ENCODE results near the gene KANSL2. TPM values are rescaled to one million over a fixed set of nuclear protein-coding genes. Genes with fewer than 3 reads are reported as not detected.

The KANSL2 gene
- total RNA-seq, 1 donor from 2014 or later, result 86.2 TPM

DNA sequence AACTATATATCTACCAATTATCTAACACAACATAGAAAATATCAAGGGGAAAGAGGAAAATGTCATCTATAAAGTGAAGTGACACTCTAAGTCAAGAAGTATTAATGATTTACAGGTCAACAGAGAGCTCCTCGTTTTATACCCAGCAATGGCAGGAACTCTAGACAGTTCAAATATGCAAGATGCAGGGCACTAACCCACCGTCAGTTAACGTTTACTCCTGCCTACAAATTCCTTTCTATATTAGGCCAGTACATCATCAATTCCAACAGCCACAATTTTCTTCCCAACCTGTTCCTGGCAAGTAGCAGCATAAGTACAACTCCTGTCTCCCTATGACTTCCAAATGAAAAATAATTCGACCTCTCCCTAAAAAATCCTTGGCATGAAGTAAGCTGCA, 9.0 kb upstream of the KANSL2 start:
- Histone ChIP-seq H3K27ac (no peak overlapping the region), H3K4me3 (no peak overlapping the region), H3K27me3 (no peaks in the 10 kb centered on the region), H3K9me3 (no peaks in the 10 kb centered on the region), H3K36me3 (peaks cover 0 to 41% of the 10 kb centered on the region in 2 donors), H3K4me1 (no peaks in the 10 kb centered on the region)
- no peak for DNase-seq (ENCODE audit: extremely low spot score in 2 of 2)
- TF ChIP-seq CTCF (IDR thresholded peaks at IDR 0.05), result no peak
- no peak for TF ChIP-seq POLR2AphosphoS5 (IDR thresholded peaks at IDR 0.05; ENCODE audit: insufficient read depth in 1 of 2, low read depth in 1 of 2)
- no peak for TF ChIP-seq POLR2A (IDR thresholded peaks at IDR 0.05)
- intact Hi-C loops (cut with DNase I), result no loop called here

DNA sequence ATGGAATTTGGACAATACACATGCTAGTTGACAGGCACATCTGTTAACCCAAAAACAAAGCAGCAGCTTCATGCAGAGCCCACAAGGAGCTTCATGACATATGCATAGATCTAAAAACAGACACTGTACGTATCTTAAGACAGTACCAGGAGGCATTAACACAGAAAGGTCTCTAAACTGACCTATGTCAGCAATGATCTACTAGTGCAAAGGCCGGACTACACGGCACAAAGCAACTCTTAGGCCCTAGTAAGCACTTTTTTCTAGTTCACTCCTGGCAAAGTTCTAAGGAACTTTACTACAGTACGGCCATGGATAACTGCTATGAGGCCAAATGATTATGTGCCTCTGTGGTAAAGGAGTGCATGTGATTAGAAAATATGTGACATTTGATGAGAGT, 8.4 kb upstream of the KANSL2 start:
- no peaks in the 10 kb centered on the region for H3K4me1 ChIP-seq
- no peaks in the 10 kb centered on the region for H3K27me3 ChIP-seq
- TF ChIP-seq POLR2AphosphoS5 (IDR thresholded peaks at IDR 0.05; ENCODE audit: insufficient read depth in 1 of 2, low read depth in 1 of 2), result no peak
- TF ChIP-seq POLR2A (IDR thresholded peaks at IDR 0.05), result no peak
- no peak for TF ChIP-seq CTCF (IDR thresholded peaks at IDR 0.05)
- no peak overlapping the region for H3K27ac ChIP-seq
- no peak overlapping the region for H3K4me3 ChIP-seq
- no peaks in the 10 kb centered on the region for H3K9me3 ChIP-seq
- H3K36me3 ChIP-seq, result peaks cover 0 to 36% of the 10 kb centered on the region in 2 donors
- intact Hi-C loops (cut with DNase I), result no loop called here
- no peak for DNase-seq (ENCODE audit: extremely low spot score in 2 of 2)

GRCh38 chr12:48688836-48689235, 6.8 kb upstream of the KANSL2 start:
- intact Hi-C loops (cut with DNase I), result no loop called here
- no peaks in the 10 kb centered on the region for H3K9me3 ChIP-seq
- H3K4me1 ChIP-seq, result no peaks in the 10 kb centered on the region
- no peak for DNase-seq (ENCODE audit: extremely low spot score in 2 of 2)
- H3K36me3 ChIP-seq, result peaks cover 0 to 21% of the 10 kb centered on the region in 2 donors
- H3K27me3 ChIP-seq, result no peaks in the 10 kb centered on the region
- no peak overlapping the region for H3K4me3 ChIP-seq
- H3K27ac ChIP-seq, result no peak overlapping the region
- TF ChIP-seq CTCF (IDR thresholded peaks at IDR 0.05) (no peak), POLR2AphosphoS5 (IDR thresholded peaks at IDR 0.05; ENCODE audit: insufficient read depth in 1 of 2, low read depth in 1 of 2) (no peak), POLR2A (IDR thresholded peaks at IDR 0.05) (no peak)

- Histone ChIP-seq H3K4me3 (no peak overlapping the region), H3K27ac (no peak overlapping the region), H3K4me1 (peaks cover 5% of the 10 kb centered on the region), H3K27me3 (no peaks in the 10 kb centered on the region), H3K36me3 (peaks cover 0 to 8% of the 10 kb centered on the region in 2 donors), H3K9me3 (no peaks in the 10 kb centered on the region)
- intact Hi-C loops (cut with DNase I), result no loop called here
- TF ChIP-seq POLR2AphosphoS5 (IDR thresholded peaks at IDR 0.05; ENCODE audit: insufficient read depth in 1 of 2, low read depth in 1 of 2), result no peak
- TF ChIP-seq POLR2A (IDR thresholded peaks at IDR 0.05), result no peak
- no peak for TF ChIP-seq CTCF (IDR thresholded peaks at IDR 0.05)
- no peak for DNase-seq (ENCODE audit: extremely low spot score in 2 of 2)
These were observed 5.6 kb upstream of the KANSL2 start for GRCh38 chr12:48687592-48687991.

DNA sequence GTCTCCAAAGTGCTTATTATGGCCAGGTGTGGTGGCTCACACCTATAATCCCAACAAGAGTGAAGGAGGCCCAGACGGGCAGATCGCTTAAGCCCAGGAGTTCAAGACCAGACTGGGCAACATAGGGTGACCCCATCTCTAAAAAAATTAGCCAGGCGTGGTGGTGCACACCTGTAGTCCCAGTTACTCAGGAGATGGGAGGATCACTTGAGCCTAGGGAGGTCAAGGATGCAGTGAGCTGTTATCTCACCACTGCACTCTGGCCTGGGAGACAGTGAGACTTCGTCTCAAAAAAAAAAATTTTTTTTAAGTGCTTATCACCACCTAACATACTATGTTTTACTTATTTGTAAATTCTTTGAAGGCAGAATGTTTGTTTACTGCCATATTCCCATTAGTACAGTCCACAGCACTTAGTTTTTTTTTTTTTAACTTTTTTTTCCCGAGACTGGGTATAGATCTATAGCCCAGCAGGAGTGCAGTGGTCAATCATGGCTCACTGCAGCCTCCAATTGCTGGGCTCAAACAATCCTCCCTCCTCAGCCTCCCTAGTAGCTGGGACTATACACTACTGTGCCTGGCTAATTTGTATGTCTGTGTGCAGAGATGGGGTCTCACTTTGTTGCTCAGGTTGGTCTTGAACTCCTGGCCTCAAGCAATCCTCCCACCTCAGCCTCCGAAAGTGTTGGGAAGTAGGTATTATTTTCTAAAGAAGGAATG, 4.7 kb upstream of the KANSL2 start:
- Histone ChIP-seq H3K9me3 (no peaks in the 10 kb centered on the region), H3K27me3 (no peaks in the 10 kb centered on the region), H3K4me3 (no peak overlapping the region), H3K36me3 (peaks cover 0 to under 1% of the 10 kb centered on the region in 2 donors), H3K27ac (no peak overlapping the region), H3K4me1 (peaks cover 7% of the 10 kb centered on the region)
- no peak for DNase-seq (ENCODE audit: extremely low spot score in 2 of 2)
- TF ChIP-seq CTCF (IDR thresholded peaks at IDR 0.05) (no peak), POLR2A (IDR thresholded peaks at IDR 0.05) (no peak), POLR2AphosphoS5 (IDR thresholded peaks at IDR 0.05; ENCODE audit: insufficient read depth in 1 of 2, low read depth in 1 of 2) (no peak)
- intact Hi-C loops (cut with DNase I), result no loop called here
